Endodermal cell (in vitro differentiated cells): ENCODE measurements around the gene IPPK. TPM values are rescaled to one million over a fixed set of nuclear protein-coding genes. Genes with fewer than 3 reads are reported as not detected.

Source experiments
- DNase-seq: peaks from one replicate; pipeline ENCODE4 v3.0.0-alpha.2; 2017
- H3K27ac ChIP-seq: 2 replicates; pipeline ENCODE4 v1.5.1; 2013; ENCODE audit warnings: mild to moderate bottlenecking, low read depth, low read length, moderate library complexity
- H3K27me3 ChIP-seq: 2 replicates; pipeline ENCODE4 v1.6.1; 2013; ENCODE audit warnings: mild to moderate bottlenecking, low read length, moderate library complexity; ENCODE audit not compliant: insufficient read depth, control insufficient read depth, poor library complexity, severe bottlenecking
- H3K36me3 ChIP-seq: 2 replicates; pipeline ENCODE4 v1.7.0; 2013; ENCODE audit warnings: mild to moderate bottlenecking, low read length, moderate library complexity; ENCODE audit not compliant: control insufficient read depth, insufficient read depth
- H3K4me1 ChIP-seq: one replicate; pipeline ENCODE4 v1.7.0; 2013; ENCODE audit warnings: low read length; ENCODE audit not compliant: control insufficient read depth, insufficient read depth
- H3K4me3 ChIP-seq: 2 replicates; pipeline ENCODE4 v1.5.1; 2013; ENCODE audit warnings: mild to moderate bottlenecking, low read length, moderate library complexity
- H3K9ac ChIP-seq: 2 replicates; pipeline ENCODE4 v1.6.1; 2013; ENCODE audit warnings: mild to moderate bottlenecking, low read length, moderate library complexity; ENCODE audit not compliant: poor library complexity, severe bottlenecking; ENCODE audit errors: extremely low read depth
- H3K9me3 ChIP-seq: 2 replicates; pipeline ENCODE4 v1.6.1; 2013; ENCODE audit warnings: mild to moderate bottlenecking, low read length, moderate library complexity; ENCODE audit not compliant: control insufficient read depth
- H3K27ac Mint-ChIP-seq: 2 replicates; pipeline ENCODE4 v1.8.0; 2020; ENCODE audit warnings: mixed read lengths
- H3K27me3 Mint-ChIP-seq: 2 replicates; pipeline ENCODE4 v1.8.0; 2021; ENCODE audit warnings: mild to moderate bottlenecking, mixed read lengths; ENCODE audit not compliant: insufficient read depth
- H3K36me3 Mint-ChIP-seq: 2 replicates; pipeline ENCODE4 v1.8.0; 2020; ENCODE audit warnings: low read depth, mixed read lengths
- H3K4me1 Mint-ChIP-seq: 2 replicates; pipeline ENCODE4 v1.8.0; 2020; ENCODE audit warnings: mixed read lengths
- H3K4me3 Mint-ChIP-seq: 2 replicates; pipeline ENCODE4 v1.8.0; 2020; ENCODE audit warnings: mild to moderate bottlenecking, moderate library complexity, mixed read lengths
- H3K9me3 Mint-ChIP-seq: 2 replicates; pipeline ENCODE4 v1.8.0; 2020; ENCODE audit warnings: mild to moderate bottlenecking, mixed read lengths
- CTCF ChIP-seq: fragments of 200-600 bp; sonication (generic); conservative IDR thresholded peaks from 2 replicates; pipeline ENCODE4 v1.5.0; 2021; ENCODE audit warnings: antibody characterized with exemption, mild to moderate bottlenecking
- WGBS, 2 experiments: methylation state at CpG; one replicate each; pipeline versions ENCODE4 v1.1.5 to v1.1.7; 2013; ENCODE audit warnings: missing lambda C conversion rate in 2 of 2, mixed read lengths in 1 of 2; ENCODE audit not compliant: insufficient coverage in 1 of 2, insufficient read length in 1 of 2; 5-methylcytosine and 5-hydroxymethylcytosine counted together
- long read RNA-seq, 4 experiments: library from polyadenylated mRNA in 2 of 4; library from RNA in 1 of 4; library from capped mRNA in 1 of 4; stranded (forward) in 3 of 4; unstranded in 1 of 4; transcript quantifications; one replicate each; pipeline ENCODE4 v2.0.0, GENCODE V29; 2020 to 2021; ENCODE audit warnings: inconsistent platforms in 1 of 4
- polyA plus RNA-seq, 2 experiments: library from polyadenylated mRNA; stranded (reverse); fragments of 50-300 nt; gene quantifications; one replicate each; pipeline ENCODE4 v1.2.3, GENCODE V29; 2013
- total RNA-seq, 2 donors: library from RNA; stranded (reverse); fragmentation: NEBNext Ultra II Directional in 1 of 2; extraction: Animal tissue kit (Norgen Biotek cat#: 25700) in 1 of 2; gene quantifications; 2 replicates in 1 of 2; 3 replicates in 1 of 2; pipeline ENCODE4 v1.2.1, GENCODE V29; 2021

IPPK gene
- total RNA-seq: 1 to 10 TPM; 9.3 TPM
- polyA plus RNA-seq (2013, experiment 1 of 2): 8.8 TPM
- 8.6 TPM for polyA plus RNA-seq (2013, experiment 2 of 2)
- long read RNA-seq, experiment 1, partial matches to known transcripts: 1 of 3 reads
- long read RNA-seq, experiment 1, other reads (novel, unspliced or antisense): 2 of 3 reads
- long read RNA-seq, experiment 2, full-length matches to known transcripts: 12 of 17 reads
- long read RNA-seq, experiment 2, partial matches to known transcripts: 0 of 17 reads
- long read RNA-seq, experiment 2, other reads (novel, unspliced or antisense): 5 of 17 reads
- long read RNA-seq, experiment 3, full-length matches to known transcripts: 42 of 63 reads
- long read RNA-seq, experiment 3, partial matches to known transcripts: 7 of 63 reads
- long read RNA-seq, experiment 3, other reads (novel, unspliced or antisense): 14 of 63 reads
- long read RNA-seq, experiment 4: 0 reads

GRCh38 chr9:92669890-92670708 lies at the start of gene IPPK:
IPPK (minus strand) TSS chr9:92670131; CDS start chr9:92669988, 143 bp downstream.
- H3K9me3 Mint-ChIP-seq: no peaks in the 10 kb centered on the region
- no peak for TF ChIP-seq CTCF
- H3K9ac ChIP-seq: peak within 1 kb of the TSS; percentile 87

GRCh38 chr9:92719028-92719647 lies 49.2 kb upstream of the IPPK start:
- Mint-ChIP-seq H3K4me3 (no peak overlapping the region), H3K4me1 (no peaks in the 10 kb centered on the region), H3K27me3 (no peaks in the 10 kb centered on the region), H3K36me3 (peaks cover 56% of the 10 kb centered on the region), H3K9me3 (no peaks in the 10 kb centered on the region), H3K27ac (no peak overlapping the region)
- Histone ChIP-seq H3K4me1 (no peaks in the 10 kb centered on the region), H3K27me3 (no peaks in the 10 kb centered on the region), H3K27ac (no peak overlapping the region), H3K9me3 (no peaks in the 10 kb centered on the region), H3K36me3 (peaks cover 47% of the 10 kb centered on the region), H3K9ac (no peak overlapping the region), H3K4me3 (no peak overlapping the region)
- TF ChIP-seq CTCF: no peak
- no peak for DNase-seq
- 96 to 97% methylated on average over 25 to 34 of the region's 34 CpGs for WGBS, 2 experiments

More at GRCh38 chr9:92669890-92670708, at the start of gene IPPK:
- Histone ChIP-seq H3K9me3 (no peaks in the 10 kb centered on the region), H3K27ac (peak within 1 kb of the TSS; percentile 16), H3K4me3 (peak within 1 kb of the TSS; percentile 98), H3K36me3 (no peaks in the 10 kb centered on the region), H3K27me3 (no peaks in the 10 kb centered on the region), H3K4me1 (no peaks in the 10 kb centered on the region)
- Mint-ChIP-seq H3K4me1 (peaks cover 5% of the 10 kb centered on the region), H3K27me3 (no peaks in the 10 kb centered on the region), H3K4me3 (peak within 1 kb of the TSS; percentile 96), H3K36me3 (peaks cover 4% of the 10 kb centered on the region), H3K27ac (peak within 1 kb of the TSS; percentile 98)
- peak; percentile 99 for DNase-seq
- WGBS, 2 experiments: 0 to 1% methylated on average over 29 to 75 of the region's 75 CpGs
